HL-60/S4 (cell line): ENCODE data around the gene TMC5.
"Not testable (repeated sequence)": the region's sequence is repeated elsewhere in the genome, so short reads cannot be mapped to it uniquely, and the experiment has no call there.

Source experiments
- in situ Hi-C: fragments of 300-500 bp; cut with MboI; formaldehyde crosslinking; loops from 2 replicates; pipeline ENCODE4 v1.14.3; 2022; ENCODE audit warnings: low sequenced_read_pairs

TMC5 gene

GRCh38 chr16:19525385-19525723 lies 107.7 kb downstream of the TMC5 start:
- in situ Hi-C loops, result no loop called here

GRCh38 chr16:19527161-19527560 lies 109.5 kb downstream of the TMC5 start:
- in situ Hi-C loops, result no loop called here

GRCh38 chr16:19528666-19529065 lies 111.0 kb downstream of the TMC5 start:
- in situ Hi-C loops, result no loop called here

GRCh38 chr16:19532601-19533000 lies 114.9 kb downstream of the TMC5 start:
- in situ Hi-C loops, result no loop called here

GRCh38 chr16:19540241-19540970 lies 122.7 kb downstream of the TMC5 start:
- in situ Hi-C loops, result no loop called here

DNA sequence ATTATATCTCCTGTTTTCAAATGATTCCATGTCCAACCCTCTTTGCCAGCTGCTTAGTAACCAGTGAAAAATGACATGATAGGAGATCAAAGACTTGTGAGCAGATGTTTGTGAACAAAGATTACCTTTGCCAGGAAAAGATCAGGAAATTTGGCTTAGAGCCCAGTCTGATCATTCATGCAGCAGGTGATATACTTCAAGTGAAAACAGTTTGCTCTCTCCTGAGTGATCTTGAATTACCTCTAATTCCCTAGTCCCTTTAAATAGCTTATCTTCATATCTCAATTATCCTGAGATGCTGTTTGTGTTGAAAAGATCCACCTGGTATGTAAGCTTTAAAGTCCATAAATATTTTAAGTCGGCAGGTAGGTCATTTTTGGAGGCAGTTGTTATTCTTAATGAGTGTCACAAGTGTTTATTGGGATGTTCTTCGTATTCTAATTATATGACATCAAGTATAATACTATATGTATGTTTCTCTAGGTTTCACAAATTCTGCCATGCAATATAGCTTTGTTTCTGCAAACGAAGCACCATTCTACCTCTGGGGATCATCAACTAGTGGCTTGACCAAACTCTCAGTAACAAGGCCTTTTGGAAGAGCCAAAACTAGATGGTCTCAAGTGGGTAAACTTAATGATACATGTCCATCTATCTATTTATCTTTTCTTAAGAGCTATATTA lies 124.6 kb downstream of the TMC5 start:
- in situ Hi-C loops, result no loop called here

DNA sequence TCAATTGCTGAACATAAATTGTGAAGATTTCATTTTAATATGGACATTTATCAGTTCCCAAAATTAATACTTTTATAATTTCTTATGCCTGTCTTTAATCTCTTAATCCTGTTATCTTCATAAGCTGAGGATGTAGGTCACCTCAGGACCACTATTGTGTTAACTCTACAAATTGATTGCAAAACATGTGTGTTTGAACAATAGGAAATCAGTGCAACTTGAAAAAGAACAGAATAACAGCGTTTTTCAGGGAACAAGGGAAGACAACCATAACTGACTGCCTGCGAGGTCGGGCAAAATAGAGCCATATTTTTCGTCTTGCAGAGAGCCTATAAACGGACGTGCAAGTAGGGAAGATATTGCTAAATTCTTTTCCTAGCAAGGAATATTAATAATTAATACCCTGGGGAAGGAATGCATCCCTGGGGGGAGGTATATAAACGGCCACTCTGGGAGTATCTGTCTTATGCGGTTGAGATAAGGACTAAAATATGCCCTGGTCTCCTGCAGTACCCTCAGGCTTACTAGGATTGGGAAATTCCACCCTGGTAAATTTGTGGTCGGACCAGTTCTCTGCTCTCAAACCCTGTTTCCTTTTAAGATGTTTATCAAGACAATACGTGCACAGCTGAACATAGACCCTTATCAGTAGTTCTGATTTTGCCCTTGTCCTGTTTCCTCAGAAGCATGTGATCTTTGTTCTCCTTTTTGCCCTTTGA lies 125.8 kb downstream of the TMC5 start:
- in situ Hi-C loops, result not testable (repeated sequence)

DNA sequence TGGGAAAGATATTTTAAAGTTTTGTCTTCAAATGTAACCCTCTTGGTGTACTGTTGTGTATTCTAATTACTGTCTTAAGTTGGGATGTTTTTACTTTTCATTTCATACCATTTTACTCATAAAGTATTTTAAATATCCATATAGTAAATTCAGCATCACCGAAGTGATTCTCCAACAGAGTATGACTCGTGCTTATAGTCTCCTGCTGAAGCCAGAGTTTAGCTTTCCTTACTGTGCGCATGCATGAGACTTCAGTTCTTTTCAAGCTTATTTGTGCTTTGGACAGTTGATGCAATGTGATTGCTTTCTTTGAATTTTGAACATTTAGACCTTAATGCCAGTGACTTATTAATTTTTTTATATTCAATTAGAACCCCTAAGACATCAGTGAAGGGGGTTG lies 130.5 kb downstream of the TMC5 start:
- in situ Hi-C loops, result no loop called here
